Measurements from ENCODE around the gene IFIT5. TPM values are rescaled to one million over a fixed set of nuclear protein-coding genes. Genes with fewer than 3 reads are reported as not detected.

Gene IFIT5
- total and polyA plus RNA-seq, 2 donors from 2014 or later = 11.0 to 23.3 TPM

DNA sequence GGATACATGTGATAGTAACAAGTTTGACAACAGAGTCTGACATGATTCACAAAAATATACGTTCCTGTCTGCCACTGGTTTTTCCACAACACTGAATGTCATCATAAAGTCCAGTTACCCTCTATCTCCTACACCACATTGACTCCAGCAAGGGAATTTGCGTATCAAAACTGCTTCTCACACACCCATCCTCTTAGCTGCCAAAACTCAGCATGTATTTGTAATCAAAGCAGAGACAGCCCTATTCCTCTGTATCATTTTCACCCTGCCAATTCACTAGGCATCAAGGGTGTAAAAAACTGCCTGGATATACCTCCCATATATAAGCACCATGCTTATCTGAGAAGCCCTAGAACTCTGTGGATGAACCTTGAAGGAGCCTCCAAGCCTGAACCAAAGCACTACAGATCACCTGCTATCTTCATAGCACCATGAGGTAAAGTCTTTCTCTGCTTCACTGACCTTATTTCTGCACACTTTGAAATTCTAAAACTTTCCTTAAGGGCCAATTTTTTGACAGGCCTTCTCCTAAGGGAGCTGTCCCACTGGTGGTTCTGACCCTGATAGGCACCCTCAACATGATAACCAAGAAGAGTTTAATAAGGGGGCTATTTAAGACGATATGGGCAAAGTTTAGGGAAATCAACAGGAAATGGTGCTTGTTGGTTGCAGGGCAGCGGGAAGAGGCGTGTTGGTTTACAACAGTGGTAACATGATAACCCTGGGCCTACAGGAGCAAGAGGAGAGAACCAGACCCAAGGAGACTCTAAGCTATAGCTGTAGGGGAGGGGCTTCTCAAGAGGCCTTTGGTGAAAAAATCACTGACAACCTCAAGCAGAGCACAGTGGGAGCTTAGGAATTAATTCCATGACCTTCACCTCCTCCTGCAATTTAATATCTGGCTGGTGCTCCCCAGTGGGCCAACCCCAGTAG, 36.4 kb upstream of the IFIT5 start, which contains the start of gene IFIT1B:
IFIT1B (plus strand) TSS at position 352 of the 933 bp plus-strand sequence; CDS start at position 432, 80 bp downstream.
- FAIRE-seq = no peak
- no peak within 1 kb of the TSS for H3K4me3 ChIP-seq (ENCODE audit: low read length in 3 of 3)

DNA sequence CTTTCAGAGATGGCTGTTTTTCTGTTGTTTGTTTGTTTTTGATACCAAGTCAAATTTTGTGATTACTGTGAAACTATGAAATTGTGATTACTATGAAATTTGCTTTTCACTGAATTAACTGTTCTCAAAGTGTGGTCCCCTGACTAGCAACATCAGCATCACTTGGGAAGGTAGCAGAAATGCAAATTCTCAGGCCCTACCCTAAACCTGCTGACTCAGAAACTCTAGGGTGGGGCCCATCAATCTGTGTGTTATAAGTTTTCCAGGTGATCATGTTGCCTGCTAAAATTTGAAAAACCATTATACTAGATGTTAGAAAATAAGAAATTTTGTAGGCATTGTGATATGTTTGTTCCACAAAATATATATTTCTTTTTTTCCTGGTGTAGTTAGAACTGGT, 35.3 kb upstream of the IFIT5 start:
- no peak overlapping the region for H3K4me3 ChIP-seq (ENCODE audit: low read length in 3 of 3)
- FAIRE-seq (no peak), DNase-seq (no peak)
- H3K9me3 ChIP-seq (ENCODE audit: control insufficient read depth in 2 of 3, insufficient read depth in 1 of 3, low read length in 3 of 3) = no peaks in the 10 kb centered on the region
- TF ChIP-seq, protein P1, sequence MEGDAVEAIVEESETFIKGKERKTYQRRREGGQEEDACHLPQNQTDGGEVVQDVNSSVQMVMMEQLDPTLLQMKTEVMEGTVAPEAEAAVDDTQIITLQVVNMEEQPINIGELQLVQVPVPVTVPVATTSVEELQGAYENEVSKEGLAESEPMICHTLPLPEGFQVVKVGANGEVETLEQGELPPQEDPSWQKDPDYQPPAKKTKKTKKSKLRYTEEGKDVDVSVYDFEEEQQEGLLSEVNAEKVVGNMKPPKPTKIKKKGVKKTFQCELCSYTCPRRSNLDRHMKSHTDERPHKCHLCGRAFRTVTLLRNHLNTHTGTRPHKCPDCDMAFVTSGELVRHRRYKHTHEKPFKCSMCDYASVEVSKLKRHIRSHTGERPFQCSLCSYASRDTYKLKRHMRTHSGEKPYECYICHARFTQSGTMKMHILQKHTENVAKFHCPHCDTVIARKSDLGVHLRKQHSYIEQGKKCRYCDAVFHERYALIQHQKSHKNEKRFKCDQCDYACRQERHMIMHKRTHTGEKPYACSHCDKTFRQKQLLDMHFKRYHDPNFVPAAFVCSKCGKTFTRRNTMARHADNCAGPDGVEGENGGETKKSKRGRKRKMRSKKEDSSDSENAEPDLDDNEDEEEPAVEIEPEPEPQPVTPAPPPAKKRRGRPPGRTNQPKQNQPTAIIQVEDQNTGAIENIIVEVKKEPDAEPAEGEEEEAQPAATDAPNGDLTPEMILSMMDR (IDR thresholded peaks at IDR 0.05; ENCODE audit: borderline replicate concordance, extremely low read depth, insufficient read depth) = no peak
- no peaks in the 10 kb centered on the region for H3K27me3 ChIP-seq (ENCODE audit: control insufficient read depth, insufficient read depth, low read length)
- no peak overlapping the region for H3K9ac ChIP-seq (ENCODE audit: low read length in 3 of 3)
- intact Hi-C loops (cut with DNase I) = no loop called here
- H3K27ac ChIP-seq (ENCODE audit: low read depth in 2 of 2, low read length in 2 of 2) = no peak overlapping the region
- peaks cover 0 to 10% (median 9%) of the 10 kb centered on the region in 3 donors for H3K4me1 ChIP-seq (ENCODE audit: control insufficient read depth in 2 of 3, insufficient read depth in 2 of 3, low read depth in 1 of 3, low read length in 3 of 3)
- no peaks in the 10 kb centered on the region for H3K36me3 ChIP-seq (ENCODE audit: control insufficient read depth in 2 of 3, insufficient read depth in 3 of 3, low read length in 3 of 3)

More for the DNA sequence above, 36.4 kb upstream of the IFIT5 start, which contains the start of gene IFIT1B:
- no peaks in the 10 kb centered on the region for H3K27me3 ChIP-seq (ENCODE audit: control insufficient read depth, insufficient read depth, low read length)
- peak in 1 of 5 donors; percentile 15 for DNase-seq
- no peak within 1 kb of the TSS for H3K27ac ChIP-seq (ENCODE audit: low read depth in 2 of 2, low read length in 2 of 2)
- no peak within 1 kb of the TSS for H3K9ac ChIP-seq (ENCODE audit: low read length in 3 of 3)
- TF ChIP-seq, protein P1 (IDR thresholded peaks at IDR 0.05; ENCODE audit: borderline replicate concordance, extremely low read depth, insufficient read depth) = no peak
- H3K4me1 ChIP-seq (ENCODE audit: control insufficient read depth in 2 of 3, insufficient read depth in 2 of 3, low read depth in 1 of 3, low read length in 3 of 3) = peaks cover 0 to 18% (median 16%) of the 10 kb centered on the region in 3 donors
- H3K36me3 ChIP-seq (ENCODE audit: control insufficient read depth in 2 of 3, insufficient read depth in 3 of 3, low read length in 3 of 3) = no peaks in the 10 kb centered on the region
- H3K9me3 ChIP-seq (ENCODE audit: control insufficient read depth in 2 of 3, insufficient read depth in 1 of 3, low read length in 3 of 3) = no peaks in the 10 kb centered on the region
- intact Hi-C loops (cut with DNase I) = no loop called here

DNA sequence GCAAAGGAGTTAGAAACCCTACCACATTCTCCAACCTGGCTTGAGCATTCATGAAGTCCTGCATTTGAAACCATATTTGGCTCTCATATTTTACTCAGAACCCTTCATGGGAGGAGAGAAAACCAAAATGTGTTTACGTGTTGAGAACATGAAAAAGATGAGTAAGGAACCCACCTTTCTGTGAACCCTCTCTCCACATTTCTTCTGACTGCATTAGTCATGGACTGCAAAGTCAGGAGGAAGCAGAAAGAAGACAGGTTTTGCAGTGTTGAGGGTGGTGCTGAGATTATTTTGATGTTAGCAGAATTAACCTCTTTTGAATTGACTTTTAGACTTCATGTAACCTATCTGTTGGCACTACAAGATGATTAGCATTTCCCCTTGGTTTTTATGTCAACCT, 31.6 kb upstream of the IFIT5 start:
- Histone ChIP-seq H3K4me3 (ENCODE audit: low read length in 3 of 3) (no peak overlapping the region), H3K27me3 (ENCODE audit: control insufficient read depth, insufficient read depth, low read length) (no peaks in the 10 kb centered on the region), H3K4me1 (ENCODE audit: control insufficient read depth in 2 of 3, insufficient read depth in 2 of 3, low read depth in 1 of 3, low read length in 3 of 3) (no peaks in the 10 kb centered on the region), H3K9ac (ENCODE audit: low read length in 3 of 3) (no peak overlapping the region), H3K36me3 (ENCODE audit: control insufficient read depth in 2 of 3, insufficient read depth in 3 of 3, low read length in 3 of 3) (no peaks in the 10 kb centered on the region), H3K9me3 (ENCODE audit: control insufficient read depth in 2 of 3, insufficient read depth in 1 of 3, low read length in 3 of 3) (no peaks in the 10 kb centered on the region), H3K27ac (ENCODE audit: low read depth in 2 of 2, low read length in 2 of 2) (no peak overlapping the region)
- no peak for FAIRE-seq
- no peak for DNase-seq
- intact Hi-C loops (cut with DNase I) = no loop called here
- TF ChIP-seq, protein P1 (IDR thresholded peaks at IDR 0.05; ENCODE audit: borderline replicate concordance, extremely low read depth, insufficient read depth) = no peak
